ENCODE data around the gene TMC1. TPM values are rescaled to one million over a fixed set of nuclear protein-coding genes. Genes with fewer than 3 reads are reported as not detected.
A peak's percentile ranks its signal among the peaks of the same experiment; 100 is the strongest.
"Not testable (repeated sequence)": the region's sequence is repeated elsewhere in the genome, so short reads cannot be mapped to it uniquely, and the experiment has no call there.

TMC1 gene
- under 1 TPM; 0.55 to 0.94 (median 0.71) TPM for polyA plus RNA-seq (ENCODE audit: insufficient read length in 3 of 3)

DNA sequence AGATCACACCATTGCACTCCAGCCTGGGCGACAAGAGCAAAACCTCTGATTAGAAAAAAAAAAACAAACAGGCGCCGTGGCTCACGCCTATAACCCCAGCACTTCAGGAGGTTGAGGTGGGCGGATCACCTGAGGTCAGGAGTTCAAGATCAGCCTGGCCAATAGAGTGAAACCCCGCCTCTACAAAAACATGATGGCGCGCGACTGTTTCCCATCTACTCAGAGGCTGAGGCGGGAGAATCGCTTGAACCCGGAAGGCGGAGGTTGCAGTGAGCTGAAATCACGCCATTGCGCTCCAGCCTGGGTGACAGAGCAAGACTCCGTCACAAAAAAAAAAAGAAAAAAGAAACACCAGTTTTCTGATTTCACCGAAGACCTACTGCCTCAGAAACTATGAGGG is at the start of gene TMC1:
Gene TMC1, plus strand, starts transcription at position 193 of the 400 bp plus-strand sequence. CDS start 127,041 bp downstream, outside the sequence.
- not testable (repeated sequence) for DNase-seq (ENCODE audit: low read depth in 3 of 3, low spot score in 2 of 3)

DNA sequence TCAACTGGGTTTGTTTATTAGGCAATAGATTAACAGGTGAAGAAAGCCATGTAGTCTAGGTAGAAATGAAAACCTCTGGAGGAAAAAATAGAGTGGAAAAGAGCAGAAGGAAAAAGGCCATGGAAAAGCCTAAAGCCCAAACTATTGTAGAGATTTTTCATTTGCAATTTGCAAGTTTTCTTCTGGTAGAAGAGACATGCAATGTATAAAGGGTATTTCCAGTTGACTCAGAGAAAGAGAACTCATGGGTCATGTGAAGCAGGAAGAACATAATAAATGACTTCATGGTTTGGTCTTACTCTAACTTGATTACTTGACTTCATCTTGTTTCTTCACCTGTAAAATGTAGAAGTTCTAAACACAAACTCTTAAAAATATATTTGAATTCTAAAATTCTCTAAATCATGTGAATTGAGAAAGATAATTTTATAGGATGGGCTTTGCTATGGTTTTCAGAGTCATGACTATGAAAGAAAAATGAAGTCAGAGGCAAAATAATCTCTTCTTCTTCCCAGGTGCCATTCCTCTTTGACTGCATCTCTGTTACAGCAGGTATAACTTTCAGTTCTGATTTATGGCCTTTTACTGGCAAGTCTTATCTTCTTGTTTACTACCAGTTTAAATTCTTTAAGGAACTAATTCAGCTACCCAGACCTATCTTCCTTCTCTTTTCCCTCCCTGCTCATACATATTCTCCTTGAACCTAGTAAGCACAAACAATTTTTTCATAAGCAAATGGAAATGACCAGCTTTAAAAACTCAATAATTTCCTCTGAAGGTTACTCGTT is 47.7 kb upstream of the TMC1 start:
- no peak for DNase-seq (ENCODE audit: low read depth in 3 of 3, low spot score in 2 of 3)

DNA sequence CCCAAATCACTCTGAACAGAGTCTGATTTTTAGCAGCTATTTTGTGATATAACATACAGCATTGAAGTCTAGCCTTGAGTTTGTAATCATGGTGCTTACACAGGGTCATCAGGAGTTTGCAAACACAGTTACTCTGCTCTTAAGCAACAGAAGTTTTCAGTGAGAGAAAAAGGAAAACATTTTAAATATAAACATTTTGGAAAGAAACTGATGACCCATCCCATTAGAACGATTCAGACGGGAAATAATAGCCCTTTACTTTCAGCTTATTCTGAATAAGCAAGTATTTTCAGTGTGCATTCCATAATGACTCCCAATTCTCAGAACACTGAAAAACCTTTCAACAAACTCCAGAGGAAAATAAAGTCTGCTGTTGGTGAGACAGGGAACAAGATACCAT is 46.7 kb upstream of the TMC1 start:
- DNase-seq (ENCODE audit: low read depth in 3 of 3, low spot score in 2 of 3): no peak

DNA sequence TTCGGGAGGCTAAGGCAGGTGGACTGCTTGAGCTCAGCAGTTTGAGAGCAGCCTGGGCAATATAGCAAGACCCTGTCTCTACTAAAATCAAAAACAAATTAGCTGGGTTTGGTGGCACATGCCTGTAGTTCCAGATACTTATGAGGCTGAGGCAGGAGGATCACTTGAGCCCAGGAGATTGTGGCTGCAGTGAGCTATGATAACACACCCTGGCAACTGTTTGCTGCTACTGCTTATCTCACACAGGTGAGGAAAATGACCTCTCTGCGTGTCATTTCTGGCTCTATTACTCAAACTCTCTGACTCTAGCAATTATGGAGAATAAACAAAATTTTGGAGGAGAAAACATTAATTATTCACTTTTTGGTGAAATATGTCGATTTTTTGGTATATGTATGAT is 45.3 kb upstream of the TMC1 start:
- no peak for DNase-seq (ENCODE audit: low read depth in 3 of 3, low spot score in 2 of 3)

DNA sequence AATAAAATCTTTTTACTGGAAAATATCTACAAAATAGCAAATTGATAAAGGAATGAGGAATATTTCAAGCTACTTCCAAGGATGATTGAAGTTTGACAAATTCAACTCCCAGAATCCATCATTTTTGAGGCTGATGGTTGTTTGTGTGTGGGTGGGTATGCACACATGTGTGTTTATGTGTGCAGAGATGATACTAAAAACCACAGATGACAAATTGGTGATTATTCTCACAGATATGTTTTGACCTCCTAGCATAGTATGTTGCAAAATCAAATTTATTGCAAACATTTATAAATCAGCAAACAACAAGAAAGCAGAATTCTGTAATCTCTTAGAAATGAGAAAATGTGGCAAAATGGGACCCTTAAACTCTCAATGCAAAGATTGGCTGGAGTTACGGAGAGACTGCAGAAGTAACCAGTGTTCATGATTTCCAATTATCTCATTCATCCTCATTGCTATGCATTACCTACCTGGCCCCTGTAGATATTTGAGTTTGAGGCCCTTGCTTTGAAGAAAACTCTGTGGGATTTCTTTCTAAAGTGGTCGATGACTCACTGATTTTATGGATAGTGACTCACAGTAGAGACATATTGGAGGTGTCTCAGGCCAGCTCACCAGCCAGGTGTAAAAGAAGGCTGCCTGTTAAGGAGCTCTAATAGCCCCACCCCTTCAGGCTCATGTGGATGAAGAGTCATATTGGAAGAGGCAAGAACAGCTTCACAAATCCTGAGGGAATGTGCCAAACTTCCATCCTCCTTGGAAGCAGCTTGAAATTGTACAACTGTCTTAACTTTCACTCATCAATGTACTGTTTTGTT is 44.6 kb upstream of the TMC1 start:
- no peak for DNase-seq (ENCODE audit: low read depth in 3 of 3, low spot score in 2 of 3)

DNA sequence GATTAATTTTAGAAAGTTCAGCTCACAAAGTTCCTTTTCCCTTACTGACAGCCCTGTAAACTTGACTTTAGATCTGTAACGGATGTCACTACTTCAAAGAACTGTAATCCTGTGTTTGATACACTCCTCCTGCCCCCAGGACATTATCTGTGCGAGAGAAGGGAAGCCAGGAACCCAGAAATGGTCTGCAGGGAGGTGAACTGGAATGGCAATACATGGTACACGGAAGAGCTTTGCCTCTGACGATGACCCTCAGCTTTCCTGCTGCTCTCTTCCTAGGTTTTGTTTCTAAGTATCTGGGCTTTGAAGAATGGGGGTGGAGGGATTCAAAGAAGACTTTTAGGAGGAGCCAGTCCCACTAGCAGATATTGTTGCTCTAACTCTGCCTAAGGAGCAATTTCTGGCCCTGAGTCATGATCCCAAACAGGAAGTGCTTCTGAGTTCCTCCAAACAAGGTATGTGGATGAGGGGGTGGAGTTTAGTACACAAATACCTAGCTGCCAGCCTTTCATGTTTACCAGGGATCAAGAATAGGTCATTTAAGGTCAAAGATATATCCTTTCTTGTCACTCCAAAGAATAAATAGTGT is 43.4 kb upstream of the TMC1 start:
- DNase-seq (ENCODE audit: low read depth in 3 of 3, low spot score in 2 of 3): no peak

DNA sequence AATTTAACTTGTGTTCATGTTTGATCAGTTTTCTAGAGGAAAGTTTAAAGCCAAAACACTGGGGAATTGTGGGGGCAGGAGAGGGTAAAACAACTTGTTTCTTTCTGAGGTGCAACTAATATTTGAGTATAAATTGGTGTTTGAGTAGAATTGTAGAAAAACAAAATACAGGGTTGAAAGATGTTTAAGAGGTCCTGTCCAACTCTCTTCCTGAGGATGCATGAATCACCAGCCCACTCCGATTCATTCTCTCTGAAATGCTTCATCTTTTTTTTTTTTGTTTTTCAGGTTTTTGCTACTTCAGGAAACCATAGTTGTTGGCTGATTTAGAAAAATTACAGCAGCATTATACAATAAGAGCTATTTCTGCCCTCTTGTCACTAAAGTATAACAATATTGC is 42.4 kb upstream of the TMC1 start:
- DNase-seq (ENCODE audit: low read depth in 3 of 3, low spot score in 2 of 3): no peak

DNA sequence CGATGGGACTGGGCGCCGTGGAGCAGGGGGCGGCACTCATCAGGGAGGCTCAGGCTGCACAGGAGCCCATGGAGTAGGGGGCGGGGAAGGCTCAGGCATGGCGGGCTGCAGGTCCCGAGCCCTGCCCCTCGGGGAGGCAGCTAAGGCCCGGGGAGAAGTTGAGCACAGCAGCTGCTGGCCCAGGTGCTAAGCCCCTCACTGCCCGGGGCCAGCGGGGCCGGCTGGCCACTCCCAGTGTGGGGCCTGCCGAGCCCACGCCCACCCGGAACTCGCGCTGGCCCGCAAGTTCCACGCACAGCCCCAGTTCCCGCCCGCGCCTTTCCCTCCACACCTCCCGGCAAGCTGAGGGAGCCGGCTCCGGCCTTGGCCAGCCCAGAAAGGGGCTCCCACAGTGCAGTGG is 41.1 kb upstream of the TMC1 start:
- not testable (repeated sequence) for DNase-seq (ENCODE audit: low read depth in 3 of 3, low spot score in 2 of 3)

DNA sequence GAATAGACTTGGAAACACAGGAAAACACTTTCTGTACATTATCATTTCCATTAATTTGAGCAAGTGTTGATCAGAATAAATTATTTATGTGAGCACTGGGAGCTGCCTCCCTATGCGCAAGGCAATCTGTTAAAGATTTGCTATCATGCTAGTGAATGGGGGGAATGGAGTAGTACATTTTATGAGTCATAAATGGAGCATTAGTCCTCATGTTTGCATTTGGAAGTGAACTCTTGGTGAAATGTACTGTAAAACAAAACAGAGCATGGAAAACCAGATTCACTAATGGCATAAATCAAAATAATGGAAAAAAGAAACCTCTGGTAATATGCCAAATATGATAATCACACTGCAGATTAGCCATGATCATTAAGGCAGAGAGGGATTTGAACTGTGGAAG is 40.5 kb upstream of the TMC1 start:
- DNase-seq (ENCODE audit: low read depth in 3 of 3, low spot score in 2 of 3): no peak

DNA sequence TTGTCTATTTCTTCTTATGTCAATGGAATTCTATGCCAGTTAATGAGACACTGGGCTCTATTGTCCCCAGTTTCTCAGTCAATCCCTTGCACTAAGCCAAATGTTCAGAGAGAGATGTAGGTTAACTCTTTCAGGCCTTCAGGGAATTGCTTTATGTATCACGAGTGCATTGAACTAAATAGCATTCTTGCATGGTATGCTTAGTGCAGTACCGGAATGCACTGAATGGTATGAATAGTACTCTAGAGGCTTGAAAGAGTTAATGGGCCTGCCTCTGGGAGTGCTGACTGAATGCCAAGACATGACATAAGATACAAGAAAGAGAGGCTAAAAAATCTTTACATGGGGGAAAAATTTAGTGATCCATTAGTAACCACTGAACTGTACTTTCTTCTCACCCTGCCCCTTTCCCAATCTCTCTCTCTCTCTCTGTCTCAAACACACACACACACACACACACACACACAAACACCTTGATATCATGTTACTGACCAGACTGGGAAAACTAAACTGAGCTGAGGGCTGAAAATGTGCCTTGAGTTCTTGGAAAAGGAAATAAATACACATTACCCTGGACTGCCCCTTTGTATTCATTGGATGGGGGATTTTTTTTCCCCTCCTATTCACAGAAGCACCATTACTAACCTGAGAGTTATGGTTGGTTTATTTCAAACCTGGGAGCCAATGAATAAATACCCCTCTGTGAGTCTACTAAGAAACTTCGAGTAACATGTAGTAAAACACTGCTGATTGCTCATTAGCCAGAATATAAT is 35.4 kb upstream of the TMC1 start:
- DNase-seq (ENCODE audit: low read depth in 3 of 3, low spot score in 2 of 3): peak in 1 of 3 donors; percentile 34

DNA sequence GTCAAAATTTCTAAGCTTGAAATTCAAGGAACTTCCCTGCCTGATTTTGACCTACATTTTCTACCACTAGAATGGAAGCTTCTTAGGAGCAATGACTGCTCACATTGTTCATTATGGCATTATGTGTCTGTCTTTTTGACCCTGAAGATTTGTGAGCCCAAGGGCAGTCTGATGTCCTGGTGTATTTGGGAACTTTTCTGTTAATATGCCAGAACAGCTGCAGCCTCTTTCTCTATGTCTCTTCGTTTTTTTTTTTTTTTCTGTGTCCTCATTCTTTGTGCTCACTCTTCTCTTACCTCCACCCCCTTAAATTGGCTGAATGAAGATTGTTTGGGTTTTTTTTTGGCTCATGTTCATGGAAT is 34.8 kb upstream of the TMC1 start:
- no peak for DNase-seq (ENCODE audit: low read depth in 3 of 3, low spot score in 2 of 3)

DNA sequence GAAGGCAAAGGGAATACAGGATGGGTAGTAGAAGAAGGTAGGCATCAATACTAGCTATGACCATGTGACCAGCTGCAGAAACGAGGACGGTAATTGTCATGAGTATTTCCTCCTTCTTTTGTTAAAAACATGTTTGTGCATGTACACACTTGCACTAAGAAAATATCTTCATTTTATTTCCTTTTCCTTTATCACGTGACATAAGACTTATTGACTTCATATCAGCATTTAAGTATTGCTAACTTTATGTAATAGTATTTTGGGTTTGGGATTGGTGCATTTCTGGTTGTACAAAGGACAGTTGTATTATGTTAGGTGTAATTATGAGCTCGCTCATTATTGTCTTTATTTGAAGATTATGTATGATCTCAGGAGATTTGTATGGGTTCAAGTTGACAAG is 33.7 kb upstream of the TMC1 start:
- not testable (repeated sequence) for DNase-seq (ENCODE audit: low read depth in 3 of 3, low spot score in 2 of 3)

DNA sequence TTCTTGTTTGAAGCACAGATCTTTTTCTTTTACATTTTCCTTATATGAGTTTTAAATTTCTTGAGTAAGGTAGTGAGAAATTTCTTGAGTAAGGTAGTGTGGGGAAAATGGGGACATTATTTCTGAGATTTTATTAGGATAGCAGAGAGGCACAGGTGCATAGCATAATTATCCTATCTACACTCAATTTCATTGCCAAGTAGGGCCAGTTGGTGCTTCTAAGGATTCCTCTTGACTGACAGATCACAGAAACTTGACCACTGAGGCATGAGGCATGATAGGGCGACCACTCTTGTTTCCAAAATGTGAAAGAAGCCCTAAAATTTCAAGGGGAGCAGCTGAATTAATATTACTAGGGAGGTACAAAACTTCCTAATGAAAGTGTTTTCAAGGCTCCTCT is 31.4 kb upstream of the TMC1 start:
- no peak for DNase-seq (ENCODE audit: low read depth in 3 of 3, low spot score in 2 of 3)

DNA sequence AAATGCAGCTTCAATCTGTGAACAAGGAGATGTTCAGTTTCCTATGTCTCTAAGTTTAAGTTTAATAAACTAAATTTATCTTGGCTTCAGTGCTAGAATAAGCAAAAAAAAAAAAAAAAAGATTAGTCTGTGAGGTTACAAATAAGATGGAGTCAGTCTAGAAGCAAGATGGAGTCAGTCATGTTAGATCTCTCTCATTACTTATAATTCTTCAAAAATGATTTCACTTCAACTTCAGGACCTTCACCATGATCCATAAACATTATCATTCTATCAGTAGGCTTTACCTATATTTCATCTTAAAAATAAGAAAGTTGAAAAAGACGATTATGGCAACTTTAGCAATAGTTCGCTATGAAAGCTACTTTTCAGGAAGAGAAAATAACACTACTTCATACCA is 30.2 kb upstream of the TMC1 start:
- no peak for DNase-seq (ENCODE audit: low read depth in 3 of 3, low spot score in 2 of 3)

DNA sequence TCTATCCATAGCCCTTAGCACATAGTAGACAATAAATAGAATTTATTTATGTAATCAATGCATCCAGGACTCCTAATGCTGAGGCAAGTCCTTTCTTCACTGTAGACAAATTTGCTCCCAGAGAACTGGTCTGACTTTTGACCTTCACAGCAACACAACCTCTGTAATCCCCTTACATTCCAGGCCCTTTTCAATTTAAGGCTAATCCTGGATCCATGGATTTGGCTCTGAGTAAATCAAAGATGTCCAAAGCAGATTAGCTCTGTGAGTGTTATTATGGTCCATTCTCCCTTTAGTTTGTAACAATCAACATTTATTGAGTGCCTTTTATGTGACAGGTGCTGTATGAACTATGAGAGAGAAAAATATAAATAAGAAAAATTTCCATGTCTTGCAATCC is 27.4 kb upstream of the TMC1 start:
- DNase-seq (ENCODE audit: low read depth in 3 of 3, low spot score in 2 of 3): no peak

DNA sequence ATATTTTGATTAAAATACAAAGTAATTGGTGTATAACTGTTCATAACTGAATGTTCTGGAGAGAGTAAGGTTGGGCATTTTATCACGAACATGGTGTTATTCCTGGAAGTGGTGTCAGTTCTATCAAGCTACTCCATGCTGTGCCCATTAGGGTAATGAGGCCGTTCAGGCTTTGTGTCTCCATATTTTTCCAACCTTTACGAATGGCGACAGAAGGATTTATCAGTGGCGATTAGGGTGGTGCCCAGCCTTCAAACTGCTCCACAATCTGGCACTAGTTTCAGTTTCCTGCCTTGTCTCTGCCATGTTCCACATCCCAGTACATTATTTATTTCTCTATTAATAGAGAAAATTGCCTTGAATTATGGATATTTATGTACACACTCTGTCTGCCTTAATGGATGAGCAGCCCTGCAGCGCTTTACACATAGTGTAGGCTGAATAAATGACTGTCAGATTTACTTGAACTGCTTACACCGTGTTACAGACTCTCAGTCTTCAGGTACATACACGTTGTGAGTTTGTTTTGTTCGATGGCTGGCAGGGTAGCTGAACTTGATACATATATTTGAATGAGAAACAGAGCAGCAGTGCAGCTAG is 23.9 kb upstream of the TMC1 start:
- DNase-seq (ENCODE audit: low read depth in 3 of 3, low spot score in 2 of 3): no peak

DNA sequence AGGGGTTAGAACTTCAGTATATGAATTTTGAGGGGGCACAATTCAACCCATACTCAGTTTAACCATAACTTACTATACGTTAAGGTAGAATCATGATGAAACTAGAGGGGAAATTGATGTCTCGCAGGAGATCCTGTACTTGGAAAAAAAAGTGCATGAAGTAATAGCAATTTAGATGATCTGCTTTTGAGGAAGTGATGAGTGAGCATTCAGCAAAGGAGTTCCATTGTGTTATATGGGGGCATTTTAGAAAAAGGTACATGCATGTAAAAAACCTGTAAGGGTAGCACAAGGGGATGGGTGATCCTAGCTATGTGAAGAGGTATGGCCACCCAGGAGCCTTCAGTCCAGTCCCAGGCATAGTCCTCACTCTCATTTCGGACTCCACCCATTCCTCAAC is 14.8 kb upstream of the TMC1 start:
- no peak for DNase-seq (ENCODE audit: low read depth in 3 of 3, low spot score in 2 of 3)

DNA sequence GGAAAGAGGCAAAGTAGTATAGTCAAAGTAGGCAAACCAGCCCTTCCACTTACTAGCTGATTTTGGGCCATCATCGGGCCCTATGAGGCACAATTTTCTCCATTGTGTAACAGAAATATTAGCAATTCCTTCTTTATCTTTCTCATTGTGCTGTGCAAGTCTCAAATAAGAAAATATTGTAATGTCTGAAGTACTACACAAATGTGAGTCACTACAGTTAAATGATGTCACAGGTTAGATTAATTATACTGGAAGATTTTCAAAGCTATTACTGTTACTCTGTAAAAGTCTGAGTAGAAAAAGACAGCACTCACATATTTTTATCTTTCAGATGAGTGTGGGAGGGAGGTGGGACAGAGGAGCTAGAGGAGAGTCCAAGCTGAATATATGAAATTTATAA is 12.4 kb upstream of the TMC1 start:
- DNase-seq (ENCODE audit: low read depth in 3 of 3, low spot score in 2 of 3): no peak

DNA sequence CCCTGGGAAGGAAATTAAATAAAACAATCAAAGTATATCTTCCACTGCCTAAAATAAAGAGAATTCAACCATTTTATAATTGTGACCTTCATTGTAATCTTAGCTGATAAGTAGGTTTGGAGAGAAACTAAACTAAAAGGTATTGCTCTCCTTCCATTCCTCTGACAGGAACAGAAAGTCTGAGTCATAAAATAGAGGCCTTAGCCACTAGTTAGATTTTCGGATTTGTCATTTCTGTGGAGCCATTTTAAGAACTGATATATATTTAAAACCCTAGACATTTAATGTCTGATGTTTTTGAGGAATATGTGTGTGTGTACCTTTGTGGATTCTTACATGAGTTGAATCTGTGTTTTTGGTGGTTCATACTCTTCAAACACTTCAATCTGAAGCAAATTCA is 11.8 kb upstream of the TMC1 start:
- DNase-seq (ENCODE audit: low read depth in 3 of 3, low spot score in 2 of 3): no peak

DNA sequence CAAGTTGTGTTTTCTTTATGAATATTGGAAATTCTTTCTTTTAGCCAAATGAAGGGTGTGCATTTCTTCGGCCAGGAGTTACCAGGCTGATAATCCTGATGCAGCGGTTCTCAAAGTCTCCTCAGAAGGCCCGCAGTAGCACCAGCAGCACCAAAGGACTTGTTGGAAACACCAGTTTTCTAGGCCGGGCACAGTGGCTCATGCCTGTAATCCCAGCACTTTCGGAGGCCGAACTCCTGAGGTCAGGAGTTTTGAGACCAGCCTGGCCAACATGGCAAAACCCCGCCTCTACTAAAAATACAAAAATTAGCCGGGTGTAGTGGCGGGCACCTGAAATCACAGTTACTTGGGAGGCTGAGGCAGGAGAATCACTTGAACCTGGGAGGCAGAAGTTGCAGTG is 397 bp upstream of the TMC1 start:
- not testable (repeated sequence) for DNase-seq (ENCODE audit: low read depth in 3 of 3, low spot score in 2 of 3)
